Measurements from ENCODE around the gene SDSL.

Gene SDSL

DNA sequence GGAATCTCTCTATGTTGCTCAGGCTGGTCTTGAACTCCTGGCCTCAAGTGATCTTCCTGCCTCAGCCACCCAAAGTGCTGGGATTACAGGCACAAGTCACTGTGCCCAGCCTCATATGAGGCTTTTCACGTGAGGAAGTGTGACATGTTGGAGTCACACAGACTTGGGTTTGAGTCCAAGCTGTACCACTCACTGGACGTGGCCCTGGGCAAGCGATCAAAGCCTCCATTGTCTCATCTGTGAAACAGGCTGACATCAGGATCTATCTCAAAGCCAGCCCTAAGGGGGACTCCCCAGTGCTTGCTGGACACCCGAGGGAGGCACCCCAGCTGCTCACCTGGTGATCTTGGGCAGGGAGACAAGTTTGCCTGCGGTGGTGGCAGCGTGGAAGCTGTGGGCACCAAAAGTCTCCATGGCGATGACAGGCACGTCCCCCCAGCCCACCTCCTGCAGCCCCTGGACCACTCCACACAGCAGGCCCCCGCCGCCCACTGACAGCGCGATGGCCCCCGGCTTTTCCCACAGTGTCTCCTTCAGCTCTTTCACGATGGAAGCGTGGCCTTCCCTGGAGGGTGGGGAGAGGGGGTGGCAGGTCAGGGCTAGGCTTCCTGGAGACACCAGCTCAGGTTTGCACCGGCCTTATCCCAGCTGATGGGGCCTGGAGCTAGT, 25.2 kb upstream of the SDSL start:
- DNase-seq: no peak

GRCh38 chr12:113397497-113398197, 24.5 kb upstream of the SDSL start:
- DNase-seq: no peak

DNA sequence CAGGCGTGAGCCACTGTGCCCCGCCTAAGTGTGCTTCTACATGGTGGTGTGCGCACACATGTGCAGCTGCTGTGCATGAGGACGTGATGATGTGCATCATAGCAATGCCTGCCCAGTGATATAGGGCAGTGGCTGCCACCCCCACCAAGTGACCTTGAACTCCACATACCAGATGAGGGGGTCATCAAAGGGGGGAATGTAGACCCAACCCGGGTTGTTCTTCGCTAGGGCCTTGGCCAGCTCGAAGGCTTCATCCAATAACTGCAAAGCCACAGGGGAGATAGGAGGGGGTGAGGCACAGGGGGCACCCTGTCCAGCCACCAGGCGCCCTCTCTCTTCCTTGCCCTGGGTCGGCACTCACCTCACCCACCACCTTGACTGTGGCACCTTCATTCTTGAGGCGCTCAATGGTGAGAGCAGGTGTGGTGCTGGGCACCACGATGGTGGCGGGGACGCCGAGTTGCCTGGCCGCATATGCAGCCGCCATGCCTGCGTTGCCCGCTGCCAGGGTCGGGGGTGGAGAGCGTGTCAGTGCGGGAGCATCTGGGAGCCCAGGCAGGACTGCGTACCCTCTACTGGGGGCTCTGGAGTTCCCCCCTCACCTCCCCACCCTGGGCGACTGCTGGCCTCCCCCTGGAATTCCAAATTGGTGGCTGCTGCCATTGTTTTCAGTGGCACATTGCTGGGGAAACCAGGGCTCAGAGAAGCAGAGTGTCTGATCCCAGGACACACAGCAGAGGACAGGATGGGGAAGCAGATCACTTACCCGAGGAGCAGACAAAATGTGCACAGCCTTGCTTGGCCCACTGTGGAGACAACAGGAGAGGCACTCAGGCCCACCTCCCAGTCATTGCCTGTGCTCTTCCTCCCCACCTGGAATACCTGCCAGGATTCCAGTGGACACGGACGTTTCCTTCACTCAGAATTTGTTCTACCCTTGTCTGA, 23.6 kb upstream of the SDSL start:
- no peak for DNase-seq

DNA sequence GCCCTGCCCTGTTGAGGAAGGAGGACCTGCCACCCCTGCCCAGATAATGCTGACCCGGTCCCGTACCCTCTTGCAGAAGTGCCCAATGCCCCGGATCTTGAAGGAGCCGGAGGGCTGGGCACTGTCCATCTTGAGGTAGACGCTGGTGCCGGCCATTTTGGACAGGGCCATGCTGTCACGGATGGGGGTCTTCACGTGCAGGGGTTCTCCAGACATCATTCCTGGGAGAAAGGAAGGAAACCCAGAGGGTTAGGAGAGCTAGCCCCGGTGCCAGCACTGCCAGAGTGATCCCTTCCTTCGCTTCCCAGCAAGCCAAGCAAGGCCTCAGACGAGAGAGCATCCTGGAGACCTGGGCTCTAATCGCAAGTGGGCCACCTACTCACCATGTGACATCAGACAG, 22.7 kb upstream of the SDSL start:
- no peak for DNase-seq

- DNase-seq: no peak
Observed at GRCh38 chr12:113400362-113400761, 21.8 kb upstream of the SDSL start.

GRCh38 chr12:113401066-113402000, 20.8 kb upstream of the SDSL start:
- DNase-seq: no peak

DNA sequence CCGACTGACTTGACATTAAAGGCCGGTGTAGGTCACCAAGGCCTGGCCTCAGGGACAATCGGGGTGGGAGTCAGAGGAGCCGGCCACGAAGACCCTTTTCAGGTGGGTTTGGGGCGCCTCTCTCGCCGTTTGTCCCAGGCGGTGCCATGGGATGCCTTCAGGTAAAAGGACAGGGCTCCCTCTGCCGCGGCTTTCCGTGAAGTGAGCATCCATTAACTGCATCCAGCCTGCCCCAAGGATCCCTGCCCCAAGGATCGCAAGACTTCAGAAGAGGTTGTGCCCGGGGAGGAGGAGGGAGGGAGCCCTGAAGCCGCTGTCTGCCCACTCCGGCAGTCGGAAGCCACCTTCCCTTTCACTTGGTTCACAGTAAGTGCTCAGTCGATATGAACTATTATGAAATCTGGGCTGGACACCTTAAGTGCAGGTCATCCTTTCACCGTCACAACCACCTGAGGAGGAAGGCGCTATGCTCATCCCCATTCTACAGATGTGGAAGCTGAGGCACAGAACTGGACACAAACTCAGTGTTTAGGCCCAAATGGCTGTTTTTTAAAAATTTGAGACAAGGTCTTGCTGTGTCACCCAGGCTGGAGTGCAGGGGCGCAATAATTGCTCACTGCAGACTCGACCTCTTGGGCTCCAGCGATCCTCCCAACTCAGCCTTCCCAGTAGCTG, 19.5 kb upstream of the SDSL start:
- no peak for DNase-seq

DNA sequence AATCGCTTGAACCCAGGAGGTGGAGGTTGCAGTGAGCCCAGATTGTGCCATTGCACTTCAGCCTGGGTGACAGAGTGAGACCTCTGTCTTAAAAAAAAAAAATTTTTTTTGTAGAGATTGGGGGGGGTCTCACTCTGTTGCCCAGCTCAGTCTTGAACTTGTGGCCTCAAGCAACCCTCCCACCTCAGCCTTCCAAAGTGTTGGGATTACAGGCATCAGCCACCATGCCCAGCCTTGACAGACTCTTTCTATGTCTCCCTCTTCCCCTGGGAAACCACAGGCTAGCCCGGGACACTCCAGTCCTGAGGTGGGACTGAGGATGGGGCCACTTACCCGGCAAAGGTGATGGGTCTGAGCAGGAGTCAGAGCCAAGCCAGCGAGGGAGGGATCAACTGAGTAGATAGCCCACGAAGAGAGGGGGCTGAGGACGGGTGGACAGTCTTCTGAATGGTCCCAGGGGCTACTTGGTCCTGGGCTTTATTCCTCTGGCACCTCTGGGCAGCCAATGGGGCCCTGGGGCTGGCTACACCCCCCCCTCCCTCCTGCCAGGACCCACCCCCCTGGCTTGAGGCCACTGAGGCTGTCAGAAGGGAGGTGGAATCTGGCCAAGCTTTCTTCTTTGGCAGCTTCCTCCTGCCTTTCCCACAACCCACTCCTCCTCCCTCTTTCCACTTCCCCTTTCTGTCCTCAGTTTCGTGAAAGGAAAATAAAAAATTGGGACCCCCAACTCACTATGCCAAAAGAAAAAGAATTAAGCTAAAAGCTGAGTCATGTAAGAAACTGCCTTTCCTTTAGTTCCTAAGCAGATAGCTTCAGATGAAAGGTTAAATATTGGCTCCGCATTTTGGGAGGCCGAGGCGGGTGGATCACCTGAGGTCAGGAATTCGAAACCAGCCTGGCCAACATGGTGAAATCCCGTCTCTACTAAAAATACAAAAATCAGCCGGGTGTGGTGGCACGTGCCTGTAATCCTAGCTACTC, 18.5 kb upstream of the SDSL start, which contains the start of gene SDS:
Gene SDS, minus strand, starts transcription at position 453 of the 981 bp plus-strand sequence. CDS start 4,179 bp downstream, outside the sequence.
- DNase-seq: no peak

DNA sequence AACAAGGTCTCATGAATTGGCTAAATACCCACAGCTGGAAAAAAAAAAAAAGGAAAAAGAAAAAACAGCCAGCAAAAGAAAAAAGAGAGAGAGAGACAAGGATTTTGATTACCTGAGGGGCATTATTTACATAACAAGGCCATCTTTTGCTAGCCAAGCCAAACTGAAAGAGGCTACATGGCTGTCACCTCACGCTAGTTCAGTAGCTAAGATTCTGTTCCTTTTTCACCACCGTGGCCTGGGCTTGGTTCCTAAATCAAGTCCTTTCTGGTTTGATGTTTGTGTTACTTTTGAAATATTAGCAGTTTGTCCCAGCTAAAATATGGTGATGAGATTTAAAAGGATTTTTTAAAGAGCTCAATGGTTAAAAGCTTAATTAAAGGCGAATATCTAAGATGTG, 16.5 kb upstream of the SDSL start:
- no peak for DNase-seq

- no peak for DNase-seq
Observed at GRCh38 chr12:113407931-113408600, 14.1 kb upstream of the SDSL start.

- DNase-seq: no peak
Observed at GRCh38 chr12:113408756-113409298, 13.4 kb upstream of the SDSL start.

DNA sequence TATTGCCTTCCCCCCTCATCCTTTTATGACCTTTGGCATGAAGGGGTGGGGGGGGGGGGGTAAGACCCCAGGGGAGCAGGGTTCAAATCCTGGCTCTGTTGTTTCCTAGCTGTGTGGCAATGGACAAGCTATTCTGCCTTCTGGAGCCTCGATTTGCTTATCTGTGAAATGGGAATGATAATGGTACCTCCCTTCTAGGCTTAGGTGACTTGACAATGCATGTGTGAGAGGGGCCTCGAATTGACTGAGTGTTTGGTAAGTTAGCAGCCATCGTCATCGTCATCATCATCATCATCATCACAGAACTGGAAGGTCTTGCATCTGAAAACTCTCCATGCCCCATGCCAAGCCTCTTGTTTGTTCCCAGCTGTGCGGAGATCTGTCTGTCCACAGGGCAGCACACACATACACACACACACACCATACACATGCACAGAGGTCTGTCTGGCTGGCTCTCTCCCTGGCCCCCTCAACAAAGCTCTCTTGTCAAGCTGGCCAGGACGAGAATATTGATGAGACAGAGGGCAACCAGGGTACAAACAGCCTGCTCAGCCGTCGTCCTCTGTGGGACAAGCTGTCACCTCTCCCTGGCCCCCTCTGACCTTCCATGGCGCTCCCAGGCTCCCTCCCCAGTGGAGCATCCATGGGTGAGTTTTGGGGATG, 12.6 kb upstream of the SDSL start:
- DNase-seq: no peak

GRCh38 chr12:113413488-113413939, 8.7 kb upstream of the SDSL start:
- no peak for DNase-seq

DNA sequence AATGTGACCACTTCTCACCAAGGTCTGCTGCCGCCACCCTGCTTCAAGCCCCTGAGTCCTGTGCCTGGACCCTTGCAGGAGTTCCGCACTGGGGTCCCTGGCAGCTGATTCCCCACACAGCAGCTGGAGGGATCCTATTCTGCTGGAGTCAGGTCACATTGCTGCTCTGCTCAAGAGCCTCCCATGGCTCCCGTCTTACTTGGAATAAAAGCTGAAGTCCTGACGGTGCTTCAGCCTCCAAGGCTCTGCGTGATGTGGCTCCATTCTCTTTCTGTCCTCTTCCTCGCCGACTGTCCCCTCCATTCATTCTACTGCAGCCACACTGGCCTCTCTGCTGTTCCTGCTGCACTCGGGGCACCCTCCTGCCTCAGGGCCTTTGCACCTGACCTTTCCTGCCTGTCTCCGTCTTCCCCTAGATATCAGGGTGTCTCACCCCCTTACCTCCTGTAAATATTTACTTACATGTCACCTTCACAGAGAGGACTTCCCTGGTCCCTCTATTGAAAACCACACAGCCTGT, 7.6 kb upstream of the SDSL start:
- no peak for DNase-seq

DNA sequence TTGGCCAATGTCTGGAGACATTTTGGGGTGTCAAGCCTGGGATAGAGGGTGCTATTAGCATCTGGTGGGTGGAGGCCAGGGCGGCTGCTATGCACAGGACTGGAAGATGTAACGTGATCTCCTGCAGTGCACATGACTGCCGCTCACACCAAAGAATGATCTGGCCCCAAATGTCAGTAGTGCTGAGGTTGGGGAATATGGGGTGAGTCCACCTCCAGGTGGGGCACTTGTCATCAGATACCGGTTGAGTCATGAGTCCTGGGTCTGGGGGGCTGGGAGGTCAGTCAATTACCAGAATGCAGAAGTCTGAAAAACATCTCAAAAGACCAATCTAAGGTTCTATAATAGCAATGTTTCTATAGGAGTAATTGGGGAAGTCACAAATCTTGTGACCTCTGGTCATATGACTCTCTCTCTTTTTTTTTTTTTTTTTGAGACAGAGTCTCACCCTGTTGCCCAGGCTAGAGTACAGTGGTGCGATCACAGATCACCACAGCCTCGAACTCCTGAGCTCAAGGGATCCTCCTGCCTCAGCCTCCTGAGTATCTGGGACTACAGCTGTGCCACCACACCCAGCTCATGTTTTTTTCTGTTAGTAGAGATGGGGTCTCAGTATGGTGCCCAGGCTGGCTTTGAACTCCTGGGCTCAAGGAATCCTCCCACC, 6.0 kb upstream of the SDSL start:
- no peak for DNase-seq

- no peak for DNase-seq
Observed at GRCh38 chr12:113418213-113418879, 3.8 kb upstream of the SDSL start.

GRCh38 chr12:113420996-113421595, 1.1 kb upstream of the SDSL start:
- no peak for DNase-seq
